Glutamatergic neuron (in vitro differentiated cells): ENCODE measurements around the gene ARPP19. TPM values are rescaled to one million over a fixed set of nuclear protein-coding genes. Genes with fewer than 3 reads are reported as not detected.
"Not testable (repeated sequence)": the region's sequence is repeated elsewhere in the genome, so short reads cannot be mapped to it uniquely, and the experiment has no call there.

ENCODE experiments used
- DNase-seq: peaks from one replicate; pipeline ENCODE4 v3.0.0; 2022
- H3K27ac Mint-ChIP-seq: one replicate; pipeline ENCODE4 v1.8.0; 2020; ENCODE audit warnings: mild to moderate bottlenecking, mixed read lengths, inconsistent platforms; ENCODE audit not compliant: unreplicated experiment
- H3K27me3 Mint-ChIP-seq: one replicate; pipeline ENCODE4 v1.8.0; 2020; ENCODE audit warnings: mild to moderate bottlenecking, moderate library complexity, mixed read lengths, inconsistent platforms; ENCODE audit not compliant: unreplicated experiment
- H3K36me3 Mint-ChIP-seq: one replicate; pipeline ENCODE4 v1.8.0; 2020; ENCODE audit warnings: mild to moderate bottlenecking, mixed read lengths, inconsistent platforms; ENCODE audit not compliant: unreplicated experiment
- H3K4me1 Mint-ChIP-seq: one replicate; pipeline ENCODE4 v1.8.0; 2020; ENCODE audit warnings: mild to moderate bottlenecking, low read depth, mixed read lengths, inconsistent platforms; ENCODE audit not compliant: unreplicated experiment
- H3K4me3 Mint-ChIP-seq: one replicate; pipeline ENCODE4 v1.8.0; 2020; ENCODE audit warnings: mild to moderate bottlenecking, mixed read lengths, inconsistent platforms; ENCODE audit not compliant: unreplicated experiment
- H3K9me3 Mint-ChIP-seq: one replicate; pipeline ENCODE4 v1.8.0; 2020; ENCODE audit warnings: mild to moderate bottlenecking, moderate library complexity, mixed read lengths, inconsistent platforms; ENCODE audit not compliant: unreplicated experiment
- total RNA-seq: library from RNA; stranded (reverse); fragmentation: NEBNext Ultra II Directional; extraction: Animal tissue kit (Norgen Biotek cat#: 25700); gene quantifications from one replicate; pipeline ENCODE4 v1.2.1, GENCODE V29; 2021; ENCODE audit not compliant: unreplicated experiment
- TF ChIP-seq, protein P1 (sequence below): fragments of 200-600 bp; sonication (generic); IDR thresholded peaks from one replicate; pipeline ENCODE4 v1.5.0; 2021; ENCODE audit not compliant: partially characterized antibody, unreplicated experiment

Gene ARPP19
- total RNA-seq, 1 donor from 2014 or later, result 219 TPM

DNA sequence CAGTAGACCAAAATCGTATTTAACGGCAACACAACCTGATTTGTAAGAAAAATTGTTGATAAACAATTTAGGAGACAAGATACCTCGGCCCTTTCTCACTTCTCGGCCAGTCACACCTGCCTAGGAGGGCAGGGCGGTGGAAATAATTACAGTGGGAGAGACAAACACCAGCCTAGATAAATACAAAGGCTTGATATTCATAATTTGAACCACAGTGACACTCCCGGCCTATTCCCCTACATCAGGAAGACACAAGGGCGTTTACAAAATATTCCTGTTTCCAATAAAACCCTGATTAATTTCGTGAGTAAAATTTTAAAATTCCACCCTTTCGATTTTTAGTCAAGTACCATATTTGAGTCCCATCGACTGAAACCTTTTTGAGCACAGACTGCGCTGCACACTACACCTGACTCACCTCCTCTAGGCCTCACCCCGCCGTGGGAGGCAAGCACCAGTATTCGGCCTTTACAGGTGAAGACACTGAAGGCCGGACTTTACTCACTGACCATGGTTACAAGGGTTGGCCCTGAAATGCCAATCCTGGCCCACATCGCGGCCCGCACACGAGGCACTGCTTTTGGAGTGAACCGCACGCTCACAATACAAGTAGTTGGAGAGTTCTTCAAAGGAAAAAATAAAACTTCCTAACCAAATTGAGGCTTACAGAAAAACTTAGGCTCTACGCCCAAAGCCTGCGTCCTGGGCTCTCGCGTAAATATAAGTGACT is 794 bp downstream of the ARPP19 start:
- DNase-seq, result no peak
- Mint-ChIP-seq H3K27ac (peak overlapping the region; percentile 95), H3K36me3 (no peaks in the 10 kb centered on the region), H3K27me3 (peaks cover 7% of the 10 kb centered on the region), H3K9me3 (peaks cover 11% of the 10 kb centered on the region), H3K4me3 (peak overlapping the region; percentile 98), H3K4me1 (peaks cover 15% of the 10 kb centered on the region)
- TF ChIP-seq, protein P1, sequence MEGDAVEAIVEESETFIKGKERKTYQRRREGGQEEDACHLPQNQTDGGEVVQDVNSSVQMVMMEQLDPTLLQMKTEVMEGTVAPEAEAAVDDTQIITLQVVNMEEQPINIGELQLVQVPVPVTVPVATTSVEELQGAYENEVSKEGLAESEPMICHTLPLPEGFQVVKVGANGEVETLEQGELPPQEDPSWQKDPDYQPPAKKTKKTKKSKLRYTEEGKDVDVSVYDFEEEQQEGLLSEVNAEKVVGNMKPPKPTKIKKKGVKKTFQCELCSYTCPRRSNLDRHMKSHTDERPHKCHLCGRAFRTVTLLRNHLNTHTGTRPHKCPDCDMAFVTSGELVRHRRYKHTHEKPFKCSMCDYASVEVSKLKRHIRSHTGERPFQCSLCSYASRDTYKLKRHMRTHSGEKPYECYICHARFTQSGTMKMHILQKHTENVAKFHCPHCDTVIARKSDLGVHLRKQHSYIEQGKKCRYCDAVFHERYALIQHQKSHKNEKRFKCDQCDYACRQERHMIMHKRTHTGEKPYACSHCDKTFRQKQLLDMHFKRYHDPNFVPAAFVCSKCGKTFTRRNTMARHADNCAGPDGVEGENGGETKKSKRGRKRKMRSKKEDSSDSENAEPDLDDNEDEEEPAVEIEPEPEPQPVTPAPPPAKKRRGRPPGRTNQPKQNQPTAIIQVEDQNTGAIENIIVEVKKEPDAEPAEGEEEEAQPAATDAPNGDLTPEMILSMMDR, result no peak

DNA sequence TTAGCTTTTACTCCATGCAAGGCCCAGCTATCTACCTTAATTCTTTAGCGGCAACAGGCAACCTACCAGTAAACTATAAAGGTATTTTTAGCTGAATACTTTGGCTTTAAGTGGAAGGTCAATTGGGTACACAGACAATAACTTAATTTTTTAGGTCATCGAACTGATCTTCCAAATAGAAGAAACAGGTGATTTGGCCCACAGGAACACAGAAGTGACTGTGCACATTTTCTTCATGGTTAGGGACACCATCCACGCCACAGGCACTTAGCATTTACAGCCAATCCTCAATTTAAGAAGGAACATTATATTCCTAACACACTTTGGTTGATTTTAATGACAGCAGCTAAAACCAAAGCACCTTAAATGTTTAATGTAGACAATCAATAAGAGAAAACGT is 1.9 kb downstream of the ARPP19 start:
- peak overlapping the region; percentile 98 for H3K4me3 Mint-ChIP-seq
- TF ChIP-seq, protein P1, result no peak
- peaks cover 7% of the 10 kb centered on the region for H3K27me3 Mint-ChIP-seq
- DNase-seq, result no peak
- H3K36me3 Mint-ChIP-seq, result no peaks in the 10 kb centered on the region
- H3K27ac Mint-ChIP-seq, result no peak overlapping the region
- H3K9me3 Mint-ChIP-seq, result peaks cover 11% of the 10 kb centered on the region
- H3K4me1 Mint-ChIP-seq, result peaks cover 15% of the 10 kb centered on the region

GRCh38 chr15:52565417-52566358 is 3.1 kb downstream of the ARPP19 start:
- H3K27ac Mint-ChIP-seq, H3K4me3 Mint-ChIP-seq, H3K27me3 Mint-ChIP-seq, DNase-seq, H3K36me3 Mint-ChIP-seq: not testable (repeated sequence)
- peaks cover 11% of the 10 kb centered on the region for H3K9me3 Mint-ChIP-seq
- H3K4me1 Mint-ChIP-seq, result peaks cover 25% of the 10 kb centered on the region

GRCh38 chr15:52563501-52564060 is 5.2 kb downstream of the ARPP19 start:
- Mint-ChIP-seq H3K27me3 (peaks cover 4% of the 10 kb centered on the region), H3K36me3 (no peaks in the 10 kb centered on the region), H3K4me3 (no peak overlapping the region), H3K9me3 (peaks cover 6% of the 10 kb centered on the region), H3K27ac (no peak overlapping the region), H3K4me1 (peaks cover 33% of the 10 kb centered on the region)
- TF ChIP-seq, protein P1, result no peak
- DNase-seq, result no peak

- Mint-ChIP-seq H3K36me3 (no peaks in the 10 kb centered on the region), H3K27ac (peak overlapping the region; percentile 100), H3K4me3 (peak overlapping the region; percentile 30), H3K4me1 (peaks cover 38% of the 10 kb centered on the region), H3K9me3 (no peaks in the 10 kb centered on the region), H3K27me3 (no peaks in the 10 kb centered on the region)
- TF ChIP-seq, protein P1, result no peak
- DNase-seq, result no peak
Observed at GRCh38 chr15:52559575-52559974, 9.3 kb downstream of the ARPP19 start.
